Measurements from ENCODE around the gene NCOA5.
A peak's percentile ranks its signal among the peaks of the same experiment; 100 is the strongest.

NCOA5 gene

DNA sequence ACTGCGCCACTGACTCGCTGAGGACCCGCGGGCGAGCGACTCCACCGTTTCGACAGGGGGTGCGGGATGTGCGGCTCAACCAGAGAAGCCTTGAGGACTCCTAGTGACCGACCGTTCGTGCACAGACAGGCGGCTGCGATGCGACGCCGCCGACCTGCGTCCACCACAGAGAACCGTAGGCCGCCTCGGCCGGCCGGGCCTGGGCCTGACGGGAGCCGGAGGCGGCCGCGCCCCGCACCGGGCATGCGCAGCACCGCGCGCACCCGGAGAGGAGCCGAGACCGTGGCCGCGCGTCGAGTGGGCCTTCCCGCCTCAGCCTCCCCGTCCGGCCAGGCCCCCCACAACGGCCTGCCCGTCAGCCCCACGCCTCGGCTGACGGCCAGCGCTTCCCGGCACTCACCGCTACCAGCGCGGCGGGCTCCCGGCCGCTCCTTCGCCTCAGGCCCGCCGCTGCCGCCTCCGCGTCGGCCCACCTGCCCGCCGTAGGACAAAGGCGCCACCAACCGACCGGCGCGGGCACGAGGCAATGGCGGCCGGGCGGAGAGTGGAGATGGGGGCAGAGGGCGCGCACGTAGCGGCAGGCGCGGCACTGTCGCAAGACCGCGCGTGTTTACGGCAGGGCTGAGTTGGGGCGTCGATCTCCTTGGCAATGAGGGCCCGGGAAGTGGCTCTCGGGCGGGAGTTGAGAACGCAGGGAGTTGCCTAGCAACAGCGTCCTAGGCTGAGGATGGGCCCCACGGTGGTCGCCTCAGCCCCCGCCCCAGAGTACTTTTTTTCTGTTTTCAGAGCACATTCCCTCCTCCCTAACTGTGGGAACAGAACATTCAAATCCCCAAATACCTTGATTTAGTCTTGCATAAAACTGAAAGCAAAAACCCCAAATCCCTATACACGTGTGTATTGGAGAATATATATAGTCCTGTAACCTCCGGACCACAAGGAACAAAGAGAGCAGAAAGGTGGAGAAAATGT is at the start of gene NCOA5:
TSS of gene NCOA5 (minus strand) at position 546 of the 972 bp plus-strand sequence. CDS start 10,538 bp downstream, outside the sequence.
- DNase-seq (ENCODE audit: low read depth in 2 of 2) = peak; percentile 90 to 91

DNA sequence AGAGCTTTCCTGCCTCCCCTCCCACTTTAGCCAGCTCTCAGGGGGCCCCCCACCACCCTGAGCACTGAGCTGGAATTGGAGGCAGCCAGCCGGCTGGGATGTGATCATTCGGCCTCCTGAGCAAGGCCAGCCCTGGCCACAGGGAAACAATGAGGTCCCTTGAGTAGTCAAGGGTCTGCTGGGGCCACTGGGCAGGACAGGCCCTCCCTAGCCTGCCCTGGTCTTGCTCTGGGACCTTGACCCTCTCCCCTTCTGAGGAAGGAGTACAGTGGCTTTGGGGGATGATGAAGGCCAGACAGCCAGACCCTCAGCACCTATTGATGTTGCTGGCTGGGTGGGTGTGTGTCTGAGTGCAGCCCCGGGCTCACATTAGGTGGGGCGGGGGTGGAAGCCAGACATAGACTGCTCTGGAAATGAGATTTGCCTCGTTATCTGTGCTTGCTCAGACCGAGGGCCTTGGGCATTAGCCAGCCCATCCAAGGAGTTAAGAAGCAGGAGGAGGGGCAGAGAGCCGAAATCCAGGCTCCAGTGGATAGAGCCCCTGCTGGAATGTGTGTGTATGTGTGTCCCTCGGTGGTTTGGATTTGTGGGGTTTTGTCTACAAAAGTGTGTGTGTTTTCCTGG is 49.6 kb upstream of the NCOA5 start:
- DNase-seq (ENCODE audit: low read depth in 2 of 2) = no peak

- no peak for DNase-seq (ENCODE audit: low read depth in 2 of 2)
These were observed 48.1 kb upstream of the NCOA5 start for GRCh38 chr20:46137816-46138215.

- DNase-seq (ENCODE audit: low read depth in 2 of 2) = no peak
These were observed 46.3 kb upstream of the NCOA5 start for GRCh38 chr20:46135856-46136633.

DNA sequence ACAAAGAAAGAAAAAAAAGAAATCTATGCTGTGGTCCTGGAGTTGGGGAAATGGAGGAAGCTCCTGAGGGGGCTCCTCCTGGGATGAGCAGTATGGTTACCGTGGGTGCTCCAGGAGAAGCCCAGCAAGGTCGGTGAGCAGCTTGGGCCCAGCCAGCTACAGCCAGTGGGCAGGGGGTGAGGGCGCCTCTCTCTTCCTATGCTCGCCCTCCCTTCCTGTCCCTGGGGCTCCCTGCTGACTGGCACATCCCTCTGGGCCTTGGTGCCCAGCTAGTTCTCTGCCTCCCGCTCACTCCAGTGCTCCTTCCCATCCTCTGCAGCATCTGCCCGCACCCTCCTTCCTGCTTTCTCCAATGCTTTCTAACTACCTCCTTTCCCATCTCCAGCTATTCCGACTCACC is 45.0 kb upstream of the NCOA5 start:
- no peak for DNase-seq (ENCODE audit: low read depth in 2 of 2)

DNA sequence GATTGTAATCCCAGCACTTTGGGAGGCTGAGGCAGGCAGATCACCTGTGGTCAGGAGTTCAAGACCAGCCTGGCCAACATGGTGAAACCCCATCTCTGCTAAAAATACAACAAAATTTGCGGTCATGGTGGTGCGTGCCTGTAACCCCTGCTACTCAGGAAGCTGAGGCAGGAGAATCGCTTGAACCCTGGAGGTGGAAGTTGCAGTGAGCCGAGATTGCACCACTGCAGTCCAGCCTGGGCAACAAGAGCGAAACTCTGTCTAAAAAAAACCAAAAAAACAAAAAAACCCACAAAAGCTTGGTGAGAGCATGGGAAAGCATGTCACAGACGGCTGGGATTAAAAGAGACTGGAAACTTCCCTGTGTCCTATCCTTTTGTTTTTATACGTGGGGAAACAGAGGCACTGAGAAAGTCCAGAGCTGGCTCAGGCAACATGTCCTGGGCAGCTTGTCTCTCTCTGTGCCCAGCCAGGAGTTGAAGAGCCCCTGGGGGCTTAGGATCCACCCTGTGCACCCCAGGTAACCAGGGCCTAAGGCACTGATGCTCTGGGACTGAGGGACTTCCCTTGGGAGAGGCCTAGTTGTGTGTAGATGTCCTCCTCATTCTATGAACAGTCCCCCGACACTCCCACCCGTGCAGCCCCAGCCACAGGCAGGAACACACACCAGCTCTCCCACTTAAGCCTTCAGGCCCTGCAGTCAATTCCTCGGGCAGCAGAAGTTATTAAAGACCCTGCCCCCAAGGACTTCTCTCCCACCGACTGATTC is 44.3 kb upstream of the NCOA5 start:
- DNase-seq (ENCODE audit: low read depth in 2 of 2) = no peak

DNA sequence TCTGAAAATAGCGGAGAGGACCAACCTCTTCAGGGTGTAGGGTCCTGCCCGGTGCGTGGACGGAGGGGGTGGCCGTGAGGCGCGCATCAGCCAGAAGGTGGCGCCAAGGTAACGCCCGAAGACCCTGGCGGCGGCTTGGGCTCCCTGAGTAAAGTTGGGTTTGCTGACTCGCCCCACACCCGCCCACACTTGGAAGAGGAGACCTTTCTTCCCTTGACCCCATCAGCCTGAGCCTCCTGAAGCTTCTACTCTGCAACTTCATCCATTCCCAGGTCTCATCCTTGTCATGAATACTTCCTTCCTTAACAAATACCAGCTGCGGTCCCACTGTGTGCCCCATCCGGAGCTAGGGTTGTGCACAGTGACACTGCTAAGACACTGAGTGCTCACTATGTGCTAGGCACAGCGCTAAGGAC is 43.0 kb upstream of the NCOA5 start:
- peak; percentile 51 to 59 for DNase-seq (ENCODE audit: low read depth in 2 of 2)

GRCh38 chr20:46131396-46131795 is 41.6 kb upstream of the NCOA5 start:
- no peak for DNase-seq (ENCODE audit: low read depth in 2 of 2)

- DNase-seq (ENCODE audit: low read depth in 2 of 2) = no peak
These were observed 40.8 kb upstream of the NCOA5 start for GRCh38 chr20:46130534-46130933.

GRCh38 chr20:46129955-46130481 is 40.3 kb upstream of the NCOA5 start:
- DNase-seq (ENCODE audit: low read depth in 2 of 2) = no peak

- DNase-seq (ENCODE audit: low read depth in 2 of 2) = no peak
These were observed 38.8 kb upstream of the NCOA5 start for GRCh38 chr20:46128310-46129151.

DNA sequence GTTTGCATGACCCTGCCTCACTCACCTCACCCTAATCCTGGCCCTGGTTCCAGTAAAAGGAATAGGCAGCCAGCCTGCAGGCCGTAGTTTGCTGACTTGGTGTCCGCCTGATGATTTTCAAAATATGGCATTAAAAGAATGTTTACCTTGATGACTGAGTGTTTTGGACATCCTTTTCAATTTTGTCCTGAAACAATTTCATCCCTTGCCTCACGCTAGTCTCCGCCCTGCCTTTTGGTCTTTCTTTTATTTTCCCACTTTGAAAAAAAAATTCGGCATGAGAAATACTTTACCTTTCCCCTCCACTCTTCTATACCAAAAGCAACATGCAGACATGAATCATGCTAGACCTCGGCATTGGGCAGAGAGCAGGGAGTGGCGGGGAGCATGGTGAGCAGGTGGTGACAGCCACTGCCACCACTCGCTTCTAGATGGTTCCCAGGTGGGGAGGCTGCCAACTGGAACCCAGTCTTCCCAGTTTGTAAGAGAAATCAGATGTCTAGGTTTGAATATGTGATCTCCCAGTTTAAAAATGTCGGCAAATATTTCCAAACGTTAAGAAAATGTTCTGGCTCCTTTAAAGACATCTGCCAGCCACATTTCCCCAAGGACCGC is 37.7 kb upstream of the NCOA5 start:
- no peak for DNase-seq (ENCODE audit: low read depth in 2 of 2)

GRCh38 chr20:46126440-46127056 is 36.8 kb upstream of the NCOA5 start:
- no peak for DNase-seq (ENCODE audit: low read depth in 2 of 2)

DNA sequence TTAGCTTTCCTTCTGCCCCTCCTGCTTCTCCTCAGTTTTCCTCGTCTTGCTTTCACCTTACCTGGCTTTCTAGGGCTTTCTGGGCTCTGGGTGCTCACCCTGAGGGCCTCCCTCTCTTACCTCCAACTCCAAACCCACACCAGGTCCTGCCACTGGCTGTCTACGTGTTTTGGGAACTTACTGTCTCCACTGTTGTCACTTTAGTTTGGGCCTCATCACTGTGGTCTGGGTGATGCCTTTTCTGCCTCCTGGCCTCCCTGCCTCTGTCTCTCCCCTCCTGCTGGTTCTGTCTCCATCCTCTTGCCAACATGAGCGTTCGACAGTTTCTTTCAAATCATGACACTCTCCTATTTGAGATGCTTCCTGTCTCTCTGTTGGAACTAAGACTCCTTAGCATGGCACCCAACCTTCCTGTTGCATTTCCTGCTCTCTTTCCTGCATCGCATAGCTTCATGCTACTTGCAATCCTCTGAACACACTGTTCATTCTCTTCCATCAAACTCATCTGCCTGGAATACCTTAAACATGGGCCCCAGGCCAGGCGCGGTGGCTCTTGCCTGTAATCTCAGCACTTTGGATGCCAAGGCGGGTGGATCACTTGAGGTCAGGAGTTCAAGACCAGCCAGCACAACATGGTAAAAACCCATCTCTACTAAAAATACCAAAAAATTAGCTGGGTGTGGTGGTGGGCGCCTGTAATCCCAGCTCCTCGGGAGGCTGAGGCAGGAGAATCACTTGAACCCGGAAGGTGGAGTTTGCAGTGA is 33.9 kb upstream of the NCOA5 start:
- DNase-seq (ENCODE audit: low read depth in 2 of 2) = no peak

- DNase-seq (ENCODE audit: low read depth in 2 of 2) = no peak
These were observed 33.0 kb upstream of the NCOA5 start for GRCh38 chr20:46122516-46123481.

DNA sequence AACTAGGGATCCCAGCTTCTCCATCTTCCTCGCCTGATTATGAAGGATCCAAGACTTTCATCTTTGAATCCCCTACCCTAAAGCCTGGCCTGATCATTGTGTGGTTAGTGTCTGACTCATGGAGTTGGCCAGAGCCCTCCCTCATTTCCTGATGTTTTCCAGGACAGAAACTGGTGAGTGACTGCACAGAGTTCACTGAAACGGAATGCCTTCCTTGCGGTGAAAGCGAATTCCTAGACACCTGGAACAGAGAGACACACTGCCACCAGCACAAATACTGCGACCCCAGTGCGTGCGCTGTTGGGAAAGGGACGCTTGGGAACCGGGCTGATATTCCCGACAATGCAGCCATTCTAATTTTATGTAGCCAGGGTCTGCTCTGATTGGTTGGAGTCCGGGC is 32.3 kb upstream of the NCOA5 start:
- DNase-seq (ENCODE audit: low read depth in 2 of 2) = no peak

DNA sequence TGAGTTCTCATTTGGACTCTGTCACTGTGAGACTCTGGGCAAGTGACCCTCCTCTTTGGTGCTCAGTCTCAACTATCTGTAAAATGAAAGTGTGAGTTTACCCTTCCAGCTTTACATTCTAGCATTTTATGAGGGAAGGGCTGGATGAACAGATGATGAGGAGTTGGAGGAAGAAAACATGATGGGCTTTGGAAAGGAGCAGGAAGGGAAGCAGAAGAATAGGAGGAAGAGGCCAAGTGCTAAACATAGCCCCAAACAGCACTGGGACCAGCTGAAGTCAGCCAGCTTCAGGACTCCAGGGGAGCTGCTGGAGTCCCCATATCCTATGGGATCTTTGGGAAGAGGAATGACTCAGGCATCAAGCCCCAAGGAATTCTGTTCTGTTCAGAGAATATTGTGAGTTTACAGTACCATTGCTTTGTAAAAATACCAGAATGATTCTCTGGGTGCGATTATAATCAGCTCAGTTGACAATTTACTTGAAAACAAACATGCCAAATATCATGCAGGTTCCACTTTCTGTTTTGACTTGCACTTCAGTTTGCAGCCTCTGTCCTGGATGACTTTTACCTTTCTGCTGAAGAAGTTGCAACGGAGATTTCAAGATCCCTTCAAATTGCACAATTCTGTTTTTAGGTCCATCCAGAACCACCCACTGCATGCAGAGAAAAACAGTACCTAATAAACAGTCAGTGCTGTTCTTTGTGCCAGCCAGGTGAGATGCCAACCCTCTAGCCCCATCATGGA is 31.6 kb upstream of the NCOA5 start:
- DNase-seq (ENCODE audit: low read depth in 2 of 2) = no peak
